IMR-90 (cell line): ENCODE results near the gene LYPD6. TPM values are rescaled to one million over a fixed set of nuclear protein-coding genes. Genes with fewer than 3 reads are reported as not detected.

Experiments
- ATAC-seq: fragments of 200-7000 bp; cut with Tn5 transposase; 2 replicates; pipeline ENCODE4 v1.9.1; 2020; ENCODE audit warnings: low read depth, mild to moderate bottlenecking, moderate library complexity
- BruUV-seq: library from RNA; stranded (reverse); fragments of 400-500 nt; replicated peaks from 2 replicates; lab custom pipeline; 2021; lab: Mats Ljungman, UMichigan
- CTCF ChIA-PET: fragments of 300-600 bp; formaldehyde crosslinking; extraction: SDS; loops from one replicate; lab custom pipeline; 2021; ENCODE audit warnings: antibody characterized with exemption; lab: Yijun Ruan, JAX
- POLR2A ChIA-PET: fragments of 300-600 bp; sonication (Branson Sonifier 250); formaldehyde crosslinking; loops from one replicate; lab custom pipeline; 2022; ENCODE audit warnings: antibody characterized with exemption; ENCODE audit not compliant: unreplicated experiment; lab: Charles Lee
- DNase-seq: peaks from one replicate; pipeline ENCODE4 v3.0.0; 2013
- H2AFZ ChIP-seq: replicated peaks from 2 replicates; pipeline ENCODE3; 2013; ENCODE audit warnings: low read length, mild to moderate bottlenecking; ENCODE audit not compliant: poor library complexity
- H2AK5ac ChIP-seq: 2 replicates; pipeline ENCODE4 v1.6.1; 2013; ENCODE audit warnings: low read depth, low read length, inconsistent platforms
- H2AK9ac ChIP-seq: replicated peaks from 2 replicates; pipeline ENCODE3; 2013; ENCODE audit warnings: mild to moderate bottlenecking, low read depth, low read length, moderate library complexity; ENCODE audit not compliant: poor library complexity
- H2BK120ac ChIP-seq: 2 replicates; pipeline ENCODE4 v1.6.1; 2013; ENCODE audit warnings: low read depth, low read length, inconsistent platforms
- H2BK15ac ChIP-seq: 3 replicates; pipeline ENCODE4 v1.6.1; 2013; ENCODE audit warnings: low read depth, low read length, inconsistent platforms
- H2BK20ac ChIP-seq: 2 replicates; pipeline ENCODE4 v1.6.1; 2013; ENCODE audit warnings: low read depth, mild to moderate bottlenecking, inconsistent platforms, low read length, moderate library complexity
- H2BK5ac ChIP-seq: 2 replicates; pipeline ENCODE4 v1.6.1; 2013; ENCODE audit warnings: mild to moderate bottlenecking, low read depth, low read length, inconsistent platforms; ENCODE audit not compliant: poor library complexity, severe bottlenecking
- H3K14ac ChIP-seq: replicated peaks from 2 replicates; pipeline ENCODE4 v1.6.1; 2013; ENCODE audit warnings: low read depth, low read length, inconsistent platforms
- H3K18ac ChIP-seq: 2 replicates; pipeline ENCODE4 v1.6.1; 2013; ENCODE audit warnings: low read depth, low read length, control low read depth
- H3K23ac ChIP-seq: 2 replicates; pipeline ENCODE4 v1.6.1; 2013; ENCODE audit warnings: low read depth, low read length, inconsistent platforms
- H3K27ac ChIP-seq: 2 replicates; pipeline ENCODE4 v1.5.1; 2013; ENCODE audit warnings: mild to moderate bottlenecking, control low read depth, low read length; ENCODE audit not compliant: insufficient read depth
- H3K27me3 ChIP-seq: 2 replicates; pipeline ENCODE4 v1.6.1; 2013; ENCODE audit warnings: low read length; ENCODE audit not compliant: control insufficient read depth, insufficient read depth
- H3K36me3 ChIP-seq: 2 replicates; pipeline ENCODE4 v1.6.1; 2013; ENCODE audit warnings: low read length, mixed read lengths; ENCODE audit not compliant: control insufficient read depth, insufficient read depth
- H3K4ac ChIP-seq: 2 replicates; pipeline ENCODE4 v1.6.1; 2013; ENCODE audit warnings: low read depth, low read length, inconsistent platforms
- H3K4me1 ChIP-seq: 2 replicates; pipeline ENCODE4 v1.6.1; 2013; ENCODE audit warnings: low read length, mixed read lengths; ENCODE audit not compliant: control insufficient read depth, insufficient read depth
- H3K4me2 ChIP-seq: 2 replicates; pipeline ENCODE4 v1.6.1; 2013; ENCODE audit warnings: low read depth, mild to moderate bottlenecking, control low read depth, low read length, moderate library complexity
- H3K4me3 ChIP-seq: 2 replicates; pipeline ENCODE4 v1.5.1; 2013; ENCODE audit warnings: low read depth, mild to moderate bottlenecking, control low read depth, low read length, moderate library complexity; ENCODE audit not compliant: insufficient read depth
- H3K56ac ChIP-seq: 2 replicates; pipeline ENCODE4 v1.6.1; 2013; ENCODE audit warnings: low read length, inconsistent platforms; ENCODE audit not compliant: insufficient read depth; ENCODE audit errors: extremely low read depth
- H3K79me1 ChIP-seq, 2 experiments: 2 replicates each; pipeline ENCODE4 v1.6.1; 2013; ENCODE audit warnings: low read length in 2 of 2, inconsistent platforms in 1 of 2, low read depth in 1 of 2
- H3K9ac ChIP-seq: 2 replicates; pipeline ENCODE4 v1.6.1; 2013; ENCODE audit warnings: low read depth, low read length, control low read depth
- H3K9me1 ChIP-seq: 2 replicates; pipeline ENCODE4 v1.6.1; 2013; ENCODE audit warnings: low read length, inconsistent platforms; ENCODE audit not compliant: insufficient read depth
- H3K9me3 ChIP-seq: 2 replicates; pipeline ENCODE4 v1.6.1; 2013; ENCODE audit warnings: low read length; ENCODE audit not compliant: control insufficient read depth, insufficient read depth
- H4K20me1 ChIP-seq: 2 replicates; pipeline ENCODE4 v1.6.1; 2013; ENCODE audit warnings: low read length, inconsistent platforms; ENCODE audit not compliant: insufficient read depth
- H4K5ac ChIP-seq: 2 replicates; pipeline ENCODE4 v1.6.1; 2013; ENCODE audit warnings: mild to moderate bottlenecking, low read depth, low read length, control low read depth
- H4K8ac ChIP-seq, 2 experiments: 2 replicates each; pipeline ENCODE4 v1.6.1; 2013; ENCODE audit warnings: low read depth in 2 of 2, low read length in 2 of 2, control low read depth in 1 of 2, inconsistent platforms in 1 of 2
- H4K91ac ChIP-seq: 2 replicates; pipeline ENCODE4 v1.6.1; 2013; ENCODE audit warnings: low read depth, low read length, inconsistent platforms; ENCODE audit not compliant: insufficient read depth
- BHLHE40 ChIP-seq: fragments of 150-350 bp; IDR thresholded peaks from 2 replicates; pipeline ENCODE4 v1.6.1; 2016; ENCODE audit warnings: mild to moderate bottlenecking, low read depth, low read length
- CEBPB ChIP-seq: IDR thresholded peaks from 2 replicates; pipeline ENCODE4 v1.6.1; 2012; ENCODE audit warnings: low read depth, low read length, improper control_type of control experiment
- CHD1 ChIP-seq: IDR thresholded peaks from 2 replicates; pipeline ENCODE4 v1.6.1; 2012; ENCODE audit warnings: low read depth, low read length, improper control_type of control experiment
- FOS ChIP-seq: fragments of 150-350 bp; IDR thresholded peaks from 2 replicates; pipeline ENCODE4 v1.6.1; 2016; ENCODE audit warnings: low read depth, low read length
- MAFK ChIP-seq: IDR thresholded peaks from 2 replicates; pipeline ENCODE4 v1.6.1; 2012; ENCODE audit warnings: low read depth, low read length, improper control_type of control experiment
- MAZ ChIP-seq: IDR thresholded peaks from 2 replicates; pipeline ENCODE4 v1.6.1; 2012; ENCODE audit warnings: low read depth, mild to moderate bottlenecking, low read length, improper control_type of control experiment, moderate library complexity, borderline replicate concordance
- MXI1 ChIP-seq: IDR thresholded peaks from 2 replicates; pipeline ENCODE4 v1.6.1; 2012; ENCODE audit warnings: low read depth, mild to moderate bottlenecking, low read length, moderate library complexity, borderline replicate concordance
- NFE2L2 ChIP-seq: fragments of 150-350 bp; IDR thresholded peaks from 2 replicates; pipeline ENCODE4 v1.6.1; 2016; ENCODE audit warnings: low read depth, mild to moderate bottlenecking, low read length
- POLR2A ChIP-seq: IDR thresholded peaks from 2 replicates; pipeline ENCODE4 v1.6.1; 2012; ENCODE audit warnings: mild to moderate bottlenecking, low read depth, low read length
- RAD21 ChIP-seq: IDR thresholded peaks from 2 replicates; pipeline ENCODE4 v1.6.1; 2012; ENCODE audit warnings: low read length, improper control_type of control experiment
- RCOR1 ChIP-seq: IDR thresholded peaks from 2 replicates; pipeline ENCODE4 v1.6.1; 2012; ENCODE audit warnings: mild to moderate bottlenecking, low read length, improper control_type of control experiment; ENCODE audit not compliant: insufficient replicate concordance
- RFX5 ChIP-seq: IDR thresholded peaks from 2 replicates; pipeline ENCODE4 v1.8.0; 2012; ENCODE audit warnings: low read depth, mild to moderate bottlenecking, low read length, moderate library complexity
- SMC3 ChIP-seq: fragments of 150-350 bp; IDR thresholded peaks from 2 replicates; pipeline ENCODE4 v1.6.1; 2016; ENCODE audit warnings: low read depth, mild to moderate bottlenecking, antibody characterized with exemption, low read length, moderate library complexity
- WGBS, 2 experiments: methylation state at CpG; one replicate each; pipeline versions ENCODE4 v1.1.5 to v1.1.7; 2013; ENCODE audit warnings: missing lambda C conversion rate in 2 of 2; ENCODE audit not compliant: insufficient read length in 1 of 2; ENCODE audit errors: extremely low coverage in 2 of 2; 5-methylcytosine and 5-hydroxymethylcytosine counted together
- dilution Hi-C: fragments of 300-500 bp; cut with HindIII; formaldehyde crosslinking; loops from one replicate; pipeline ENCODE4 v1.14.3; 2018; ENCODE audit warnings: low sequenced_read_pairs; ENCODE audit not compliant: unreplicated experiment
- in situ Hi-C: fragments of 300-500 bp; cut with MboI; formaldehyde crosslinking; loops from 3 replicates; pipeline ENCODE4 v1.14.3; 2019; ENCODE audit warnings: low sequenced_read_pairs, inconsistent platforms, mixed read lengths
- intact Hi-C: fragments of 100-400 bp; cut with micrococcal nuclease; formaldehyde crosslinking; loops from 2 replicates; pipeline ENCODE4 v1.10.0; 2022
- polyA plus RNA-seq, 3 experiments: library from polyadenylated mRNA; depleted of rRNA; stranded (reverse); fragments of >200 nt; gene quantifications; 2 replicates each; pipeline ENCODE4 v1.2.3, GENCODE V29; 2012; ENCODE audit warnings: low replicate concordance in 1 of 3
- total RNA-seq: library from RNA; depleted of rRNA; stranded (reverse); fragments of >200 nt; gene quantifications from 2 replicates; pipeline ENCODE4 v1.2.3, GENCODE V29; 2012
- TF ChIP-seq, protein P1 (sequence below): conservative IDR thresholded peaks from 2 replicates; pipeline ENCODE4 v1.5.1; 2012; ENCODE audit warnings: mild to moderate bottlenecking, low read depth, low read length, improper control_type of control experiment
- TF ChIP-seq, protein P2 (sequence below): fragments of 150-350 bp; IDR thresholded peaks from 2 replicates; pipeline ENCODE4 v1.6.1; 2016; ENCODE audit warnings: low read depth, mild to moderate bottlenecking, low read length, moderate library complexity, borderline replicate concordance
- TF ChIP-seq, protein P3 (sequence below): fragments of 150-350 bp; IDR thresholded peaks from 2 replicates; pipeline ENCODE4 v1.6.1; 2017; ENCODE audit warnings: mild to moderate bottlenecking, antibody characterized with exemption, low read length, low read depth

The LYPD6 gene
- total and polyA plus RNA-seq, 2 of the 4 experiments (the other 2 are of a cell fraction), result 0.87 to 0.90 TPM

DNA sequence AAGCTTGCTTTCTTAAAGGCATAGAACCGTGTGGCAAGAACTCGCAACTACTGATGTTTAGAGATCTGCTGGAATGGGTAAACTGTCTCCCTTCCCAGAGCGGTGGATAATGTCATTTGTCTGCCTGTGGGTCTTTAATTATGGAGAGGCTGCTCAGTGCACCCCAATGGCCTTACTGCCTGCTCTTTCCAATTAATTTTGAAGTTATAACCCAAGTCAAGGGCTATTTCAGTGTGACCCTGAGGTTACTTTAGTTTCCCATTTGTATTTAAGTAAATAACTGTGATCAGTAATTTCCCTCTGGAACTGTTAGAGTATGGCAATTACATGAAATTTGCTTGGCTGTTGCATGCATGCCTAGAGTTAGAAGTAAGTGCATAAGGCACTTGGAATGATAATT, 48.9 kb upstream of the LYPD6 start:
- Histone ChIP-seq H3K4me1 (no peaks in the 10 kb centered on the region), H4K91ac (no peak overlapping the region), H3K18ac (no peak overlapping the region), H2BK120ac (no peak overlapping the region), H2AK9ac (no peak overlapping the region), H3K9ac (no peak overlapping the region), H2AFZ (no peak overlapping the region), H3K14ac (no peak overlapping the region), H3K4ac (no peak overlapping the region), H2BK20ac (no peak overlapping the region), H3K4me2 (no peak overlapping the region), H2BK15ac (no peak overlapping the region), H3K27me3 (no peaks in the 10 kb centered on the region), H3K4me3 (no peak overlapping the region), H3K27ac (no peak overlapping the region), H4K20me1 (no peaks in the 10 kb centered on the region), H3K79me1 (no peaks in the 10 kb centered on the region), H2BK5ac (no peak overlapping the region), H3K23ac (no peak overlapping the region), H4K8ac (no peak overlapping the region), H3K56ac (no peak overlapping the region), H3K9me3 (no peaks in the 10 kb centered on the region), H4K5ac (no peak overlapping the region), H2AK5ac (no peak overlapping the region), H3K9me1 (no peaks in the 10 kb centered on the region), H3K36me3 (no peaks in the 10 kb centered on the region)
- ATAC-seq, result no peak
- TF ChIP-seq RAD21 (no peak), CHD1 (no peak), MAFK (no peak), FOS (no peak), MXI1 (no peak), NFE2L2 (no peak), RCOR1 (no peak), POLR2A (no peak), RFX5 (no peak), CEBPB (no peak), MAZ (no peak), BHLHE40 (no peak), SMC3 (no peak)
- TF ChIP-seq, protein P1, sequence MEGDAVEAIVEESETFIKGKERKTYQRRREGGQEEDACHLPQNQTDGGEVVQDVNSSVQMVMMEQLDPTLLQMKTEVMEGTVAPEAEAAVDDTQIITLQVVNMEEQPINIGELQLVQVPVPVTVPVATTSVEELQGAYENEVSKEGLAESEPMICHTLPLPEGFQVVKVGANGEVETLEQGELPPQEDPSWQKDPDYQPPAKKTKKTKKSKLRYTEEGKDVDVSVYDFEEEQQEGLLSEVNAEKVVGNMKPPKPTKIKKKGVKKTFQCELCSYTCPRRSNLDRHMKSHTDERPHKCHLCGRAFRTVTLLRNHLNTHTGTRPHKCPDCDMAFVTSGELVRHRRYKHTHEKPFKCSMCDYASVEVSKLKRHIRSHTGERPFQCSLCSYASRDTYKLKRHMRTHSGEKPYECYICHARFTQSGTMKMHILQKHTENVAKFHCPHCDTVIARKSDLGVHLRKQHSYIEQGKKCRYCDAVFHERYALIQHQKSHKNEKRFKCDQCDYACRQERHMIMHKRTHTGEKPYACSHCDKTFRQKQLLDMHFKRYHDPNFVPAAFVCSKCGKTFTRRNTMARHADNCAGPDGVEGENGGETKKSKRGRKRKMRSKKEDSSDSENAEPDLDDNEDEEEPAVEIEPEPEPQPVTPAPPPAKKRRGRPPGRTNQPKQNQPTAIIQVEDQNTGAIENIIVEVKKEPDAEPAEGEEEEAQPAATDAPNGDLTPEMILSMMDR, result no peak
- TF ChIP-seq, protein P2, sequence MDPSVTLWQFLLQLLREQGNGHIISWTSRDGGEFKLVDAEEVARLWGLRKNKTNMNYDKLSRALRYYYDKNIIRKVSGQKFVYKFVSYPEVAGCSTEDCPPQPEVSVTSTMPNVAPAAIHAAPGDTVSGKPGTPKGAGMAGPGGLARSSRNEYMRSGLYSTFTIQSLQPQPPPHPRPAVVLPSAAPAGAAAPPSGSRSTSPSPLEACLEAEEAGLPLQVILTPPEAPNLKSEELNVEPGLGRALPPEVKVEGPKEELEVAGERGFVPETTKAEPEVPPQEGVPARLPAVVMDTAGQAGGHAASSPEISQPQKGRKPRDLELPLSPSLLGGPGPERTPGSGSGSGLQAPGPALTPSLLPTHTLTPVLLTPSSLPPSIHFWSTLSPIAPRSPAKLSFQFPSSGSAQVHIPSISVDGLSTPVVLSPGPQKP, result no peak
- TF ChIP-seq, protein P3, sequence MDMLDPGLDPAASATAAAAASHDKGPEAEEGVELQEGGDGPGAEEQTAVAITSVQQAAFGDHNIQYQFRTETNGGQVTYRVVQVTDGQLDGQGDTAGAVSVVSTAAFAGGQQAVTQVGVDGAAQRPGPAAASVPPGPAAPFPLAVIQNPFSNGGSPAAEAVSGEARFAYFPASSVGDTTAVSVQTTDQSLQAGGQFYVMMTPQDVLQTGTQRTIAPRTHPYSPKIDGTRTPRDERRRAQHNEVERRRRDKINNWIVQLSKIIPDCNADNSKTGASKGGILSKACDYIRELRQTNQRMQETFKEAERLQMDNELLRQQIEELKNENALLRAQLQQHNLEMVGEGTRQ, result no peak
- POLR2A ChIA-PET, result no interaction called here
- intact Hi-C loops (no loop called here), dilution Hi-C loops (no loop called here), in situ Hi-C loops (no loop called here)
- no TSS peak for BruUV-seq
- CTCF ChIA-PET, result interaction anchor here (1.5 kb wide), 1 partner anchor 280 kb away, joined by 4 read pairs; no protein-coding TSS in a partner anchor
- WGBS, 2 experiments, result no CpG with 5 or more reads among the region's 3 CpGs
- no peak for DNase-seq
